H1 (cell line): Measurements from ENCODE around the gene KIF26B. TPM values are rescaled to one million over a fixed set of nuclear protein-coding genes. Genes with fewer than 3 reads are reported as not detected.
A peak's percentile ranks its signal among the peaks of the same experiment; 100 is the strongest.

ENCODE experiments used
- CTCF ChIA-PET: fragments of 300-600 bp; sonication (Branson Sonifier 250); formaldehyde crosslinking; loops from one replicate; lab custom pipeline; 2021; ENCODE audit not compliant: partially characterized antibody; lab: Charles Lee
- POLR2A ChIA-PET: fragments of 300-600 bp; sonication (Branson Sonifier 250); formaldehyde crosslinking; loops from one replicate; lab custom pipeline; 2021; ENCODE audit warnings: inconsistent platforms; ENCODE audit not compliant: partially characterized antibody; lab: Charles Lee
- DNase-seq, 2 experiments: peaks; one replicate each; pipeline versions ENCODE4 v3.0.0 to v3.0.0-alpha.2; 2010 to 2022; ENCODE audit warnings: low spot score in 2 of 2, low read depth in 1 of 2, mixed read lengths in 1 of 2
- FAIRE-seq: peaks from 2 replicates; lab custom pipeline; 2011; peaks lifted over from hg19 to GRCh38; lab: Jason Lieb, UNC
- H2AFZ ChIP-seq: 2 replicates; pipeline ENCODE4 v1.8.1; 2012; ENCODE audit warnings: low read length, inconsistent platforms
- H2AK5ac ChIP-seq: 2 replicates; pipeline ENCODE4 v1.6.1; 2013; ENCODE audit warnings: low read depth, low read length
- H2BK120ac ChIP-seq: replicated peaks from 2 replicates; pipeline ENCODE3; 2013; ENCODE audit warnings: low read depth, low read length, inconsistent platforms
- H2BK12ac ChIP-seq: 2 replicates; pipeline ENCODE4 v1.6.1; 2013; ENCODE audit warnings: low read depth, low read length
- H2BK15ac ChIP-seq: 2 replicates; pipeline ENCODE4 v1.6.1; 2013; ENCODE audit warnings: low read length
- H2BK20ac ChIP-seq: 2 replicates; pipeline ENCODE4 v1.6.1; 2013; ENCODE audit warnings: low read length
- H2BK5ac ChIP-seq: 2 replicates; pipeline ENCODE4 v1.6.1; 2013; ENCODE audit warnings: low read depth, low read length
- H3K14ac ChIP-seq: 2 replicates; pipeline ENCODE4 v1.6.1; 2013; ENCODE audit warnings: inconsistent platforms; ENCODE audit not compliant: insufficient read length
- H3K18ac ChIP-seq: 2 replicates; pipeline ENCODE4 v1.6.1; 2013; ENCODE audit warnings: low read length; ENCODE audit errors: extremely low read depth
- H3K23ac ChIP-seq: 2 replicates; pipeline ENCODE4 v1.6.1; 2013; ENCODE audit warnings: inconsistent platforms; ENCODE audit not compliant: insufficient read length
- H3K23me2 ChIP-seq: 2 replicates; pipeline ENCODE4 v1.6.1; 2013; ENCODE audit warnings: low read depth, low read length
- H3K27ac ChIP-seq: 2 replicates; pipeline ENCODE4 v1.6.1; 2011; ENCODE audit warnings: low read depth, low read length, inconsistent platforms
- H3K27me3 ChIP-seq, 4 experiments: replicated peaks in 1 of 4; 1 replicate in 1 of 4; 2 replicates in 3 of 4; pipeline versions ENCODE4 v1.6.1 to v1.8.1; 2011 to 2013; ENCODE audit warnings: low read length in 3 of 4, mild to moderate bottlenecking in 3 of 4, inconsistent platforms in 2 of 4, mixed read lengths in 2 of 4, moderate library complexity in 1 of 4; ENCODE audit not compliant: control insufficient read depth in 3 of 4, insufficient read depth in 3 of 4; ENCODE audit errors: extremely low read depth in 1 of 4
- H3K36me3 ChIP-seq, 4 experiments: 2 replicates each; pipeline versions ENCODE4 v1.6.1 to v1.8.1; 2011 to 2013; ENCODE audit warnings: mild to moderate bottlenecking in 4 of 4, low read length in 3 of 4, moderate library complexity in 2 of 4, control low read depth in 1 of 4, inconsistent platforms in 1 of 4; ENCODE audit not compliant: insufficient read depth in 4 of 4, control insufficient read depth in 2 of 4
- H3K4ac ChIP-seq: replicated peaks from 2 replicates; pipeline ENCODE3; 2013; ENCODE audit warnings: low read length, low read depth, mixed read lengths, inconsistent platforms; ENCODE audit not compliant: insufficient read length
- H3K4me1 ChIP-seq, 4 experiments: replicated peaks in 1 of 4; 1 replicate in 1 of 4; 2 replicates in 3 of 4; pipeline versions ENCODE4 v1.6.1 to v1.8.1; 2011 to 2013; ENCODE audit warnings: low read length in 3 of 4, inconsistent platforms in 2 of 4, mixed read lengths in 1 of 4; ENCODE audit not compliant: insufficient read depth in 4 of 4, control insufficient read depth in 3 of 4
- H3K4me2 ChIP-seq, 2 experiments: 2 replicates each; pipeline versions ENCODE4 v1.6.1 to v1.8.1; 2011 to 2013; ENCODE audit warnings: low read depth in 2 of 2, low read length in 2 of 2, control low read depth in 1 of 2, inconsistent platforms in 1 of 2, mild to moderate bottlenecking in 1 of 2; ENCODE audit not compliant: insufficient read depth in 1 of 2
- H3K4me3 ChIP-seq, 4 experiments: fragments of 200-600, 300-600 bp in 1 of 4; sonication (generic), shearing (Covaris generic), sonication (Bioruptor Twin) in 1 of 4; 2 replicates each; pipeline versions ENCODE4 v1.5.1 to v1.8.1; 2011 to 2016; ENCODE audit warnings: low read length in 4 of 4, low read depth in 3 of 4, control low read depth in 2 of 4, inconsistent platforms in 2 of 4, mild to moderate bottlenecking in 2 of 4, mixed read lengths in 1 of 4, moderate library complexity in 1 of 4; ENCODE audit not compliant: insufficient read depth in 2 of 4; ENCODE audit errors: extremely low read depth in 1 of 4
- H3K56ac ChIP-seq: replicated peaks from 2 replicates; pipeline ENCODE3; 2013; ENCODE audit warnings: low read depth, mild to moderate bottlenecking, mixed read lengths, low read length, inconsistent platforms; ENCODE audit not compliant: insufficient read length
- H3K79me1 ChIP-seq: 2 replicates; pipeline ENCODE4 v1.6.1; 2013; ENCODE audit warnings: low read depth, low read length, control low read depth
- H3K79me2 ChIP-seq, 2 experiments: 2 replicates each; pipeline versions ENCODE4 v1.6.1 to v1.8.1; 2012 to 2013; ENCODE audit warnings: low read length in 2 of 2, mild to moderate bottlenecking in 2 of 2, inconsistent platforms in 1 of 2; ENCODE audit not compliant: insufficient read depth in 2 of 2, control insufficient read depth in 1 of 2
- H3K9ac ChIP-seq, 4 experiments: replicated peaks in 1 of 4; 1 replicate in 1 of 4; 2 replicates in 3 of 4; pipeline versions ENCODE4 v1.6.1 to v1.8.1; 2011 to 2013; ENCODE audit warnings: low read depth in 3 of 4, low read length in 3 of 4, control low read depth in 2 of 4, mild to moderate bottlenecking in 2 of 4, moderate library complexity in 2 of 4, inconsistent platforms in 1 of 4; ENCODE audit errors: extremely low read depth in 1 of 4
- H3K9me3 ChIP-seq, 2 experiments: 2 replicates each; pipeline versions ENCODE4 v1.6.1 to v1.8.1; 2012 to 2013; ENCODE audit warnings: mild to moderate bottlenecking in 2 of 2, moderate library complexity in 2 of 2, control low read depth in 1 of 2, inconsistent platforms in 1 of 2, low read depth in 1 of 2, low read length in 1 of 2, mixed read lengths in 1 of 2; ENCODE audit not compliant: insufficient read depth in 2 of 2
- H4K20me1 ChIP-seq, 2 experiments: replicated peaks in 1 of 2; 2 replicates each; pipeline versions ENCODE3 to v1.8.1; 2011 to 2013; ENCODE audit warnings: inconsistent platforms in 2 of 2, low read length in 2 of 2, mild to moderate bottlenecking in 1 of 2; ENCODE audit not compliant: insufficient read depth in 2 of 2, control insufficient read depth in 1 of 2
- H4K5ac ChIP-seq: 2 replicates; pipeline ENCODE4 v1.6.1; 2013; ENCODE audit warnings: low read length, low read depth, mixed read lengths, inconsistent platforms; ENCODE audit not compliant: insufficient read length
- H4K8ac ChIP-seq: 2 replicates; pipeline ENCODE4 v1.8.0; 2013; ENCODE audit warnings: mild to moderate bottlenecking, moderate library complexity, low read length, inconsistent platforms; ENCODE audit not compliant: insufficient read depth; ENCODE audit errors: extremely low read depth
- H4K91ac ChIP-seq: replicated peaks from 2 replicates; pipeline ENCODE3; 2013; ENCODE audit warnings: low read length, mixed read lengths, inconsistent platforms; ENCODE audit not compliant: insufficient read length
- CHD1 ChIP-seq: IDR thresholded peaks from 2 replicates; pipeline ENCODE4 v1.6.1; 2012; ENCODE audit warnings: low read depth, low read length, improper control_type of control experiment
- POLR2AphosphoS5 ChIP-seq: IDR thresholded peaks from 2 replicates; pipeline ENCODE4 v1.6.1; 2011; ENCODE audit warnings: low read depth, low read length
- RBBP5 ChIP-seq: IDR thresholded peaks from 2 replicates; pipeline ENCODE4 v1.7.1; 2012; ENCODE audit warnings: low read depth, mild to moderate bottlenecking, inconsistent platforms, low read length, moderate library complexity, borderline replicate concordance
- TCF12 ChIP-seq: IDR thresholded peaks from 2 replicates; pipeline ENCODE4 v1.6.1; 2011; ENCODE audit warnings: low read depth, mild to moderate bottlenecking, low read length
- TEAD4 ChIP-seq: IDR thresholded peaks from 2 replicates; pipeline ENCODE4 v1.6.1; 2012; ENCODE audit warnings: low read depth, low read length, inconsistent platforms, mixed read lengths
- WGBS, 2 experiments: shearing (Covaris generic) in 1 of 2; methylation state at CpG; one replicate each; pipeline versions ENCODE4 v1.1.6 to v1.1.7; 2013 to 2015; ENCODE audit warnings: low lambda C conversion rate in 2 of 2, mixed read lengths in 2 of 2, inconsistent platforms in 1 of 2, low coverage in 1 of 2, missing lambda C conversion rate in 1 of 2; ENCODE audit not compliant: insufficient replicate concordance in 2 of 2, insufficient coverage in 1 of 2, insufficient read length in 1 of 2; ENCODE audit errors: extremely low coverage in 1 of 2, missing lambda C conversion rate in 1 of 2; 5-methylcytosine and 5-hydroxymethylcytosine counted together
- polyA plus RNA-seq, 7 experiments: library from polyadenylated mRNA; depleted of rRNA in 3 of 7; stranded (reverse) in 5 of 7; unstranded in 2 of 7; fragments of >200 nt in 5 of 7; fragments of 200-250 nt in 2 of 7; gene quantifications; 1 replicate in 5 of 7; 2 replicates in 1 of 7; 4 replicates in 1 of 7; pipeline versions ENCODE4 v1.2.1 to v1.2.3, GENCODE V29; 2011 to 2013; ENCODE audit warnings: missing spikeins in 2 of 7, mixed read lengths in 2 of 7
- total RNA-seq: library from RNA; stranded (reverse); fragmentation: NEBNext Ultra II Directional; extraction: Animal tissue kit (Norgen Biotek cat#: 25700); gene quantifications from 2 replicates; pipeline ENCODE4 v1.2.1, GENCODE V29; 2021
- TF ChIP-seq, protein P1 (sequence below): IDR thresholded peaks from 2 replicates; pipeline ENCODE4 v1.6.1; 2012; ENCODE audit warnings: inconsistent platforms

Gene KIF26B
- total and polyA plus RNA-seq, 2 of the 8 experiments (the other 6 are each of a cell fraction or from before 2014, with no cell fraction given) = 0.06 to 0.28 TPM

DNA sequence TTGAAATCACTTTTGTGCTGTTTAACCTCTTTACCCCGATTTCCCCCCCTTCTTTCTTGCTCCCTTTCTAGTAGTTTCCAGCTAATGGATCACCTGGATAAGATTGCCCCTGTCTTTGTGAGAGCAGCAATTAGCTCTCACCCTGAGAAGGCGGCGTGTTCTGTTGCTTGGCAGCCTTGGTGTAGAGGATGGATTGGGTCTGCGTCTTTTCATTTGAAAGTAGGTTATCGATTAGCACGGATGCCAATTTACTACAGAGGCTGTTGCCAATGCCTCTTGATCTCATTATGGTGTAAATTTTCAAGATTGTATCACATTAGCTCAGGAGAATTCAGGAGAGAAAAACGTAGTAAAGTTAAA is 26.4 kb downstream of the KIF26B start:
- H3K4me1 ChIP-seq = peaks cover 5 to 7% (median 6%) of the 10 kb centered on the region in 4 experiments; a peak in 6 of 7 replicates
- TF ChIP-seq POLR2AphosphoS5 (no peak), TEAD4 (no peak), CHD1 (no peak), TCF12 (no peak), RBBP5 (no peak)
- TF ChIP-seq, protein P1, sequence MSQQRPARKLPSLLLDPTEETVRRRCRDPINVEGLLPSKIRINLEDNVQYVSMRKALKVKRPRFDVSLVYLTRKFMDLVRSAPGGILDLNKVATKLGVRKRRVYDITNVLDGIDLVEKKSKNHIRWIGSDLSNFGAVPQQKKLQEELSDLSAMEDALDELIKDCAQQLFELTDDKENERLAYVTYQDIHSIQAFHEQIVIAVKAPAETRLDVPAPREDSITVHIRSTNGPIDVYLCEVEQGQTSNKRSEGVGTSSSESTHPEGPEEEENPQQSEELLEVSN = no peak
- ChIA-PET CTCF (interaction anchor here (0.6 to 1.5 kb wide), 4 partner anchors 13 to 201 kb away, joined by 3 read pairs; no protein-coding TSS in a partner anchor), POLR2A (interaction anchor here (0.7 kb wide), 1 partner anchor 347 kb away, joined by 3 read pairs; no protein-coding TSS in a partner anchor)
- no peaks in the 10 kb centered on the region for H4K20me1 ChIP-seq
- no peak overlapping the region for H2BK5ac ChIP-seq
- H3K4me3 ChIP-seq = no peak overlapping the region
- no peaks in the 10 kb centered on the region for H3K9me3 ChIP-seq
- H3K18ac ChIP-seq = no peak overlapping the region
- H3K56ac ChIP-seq = peak overlapping the region; percentile 21
- no peak overlapping the region for H3K4ac ChIP-seq
- no peak overlapping the region for H2BK12ac ChIP-seq
- no peak overlapping the region for H3K9ac ChIP-seq
- no peak for DNase-seq
- H3K36me3 ChIP-seq = no peaks in the 10 kb centered on the region
- H2AFZ ChIP-seq = peak overlapping the region; percentile 98
- no peak overlapping the region for H2BK120ac ChIP-seq
- no peak overlapping the region for H3K14ac ChIP-seq
- H3K27ac ChIP-seq = no peak overlapping the region
- no peak overlapping the region for H3K23ac ChIP-seq
- no peak overlapping the region for H2AK5ac ChIP-seq
- H4K8ac ChIP-seq = no peak overlapping the region
- H2BK20ac ChIP-seq = no peak overlapping the region
- H3K4me2 ChIP-seq = peak overlapping the region in 1 of 2 experiments; percentile 51; a peak in 1 of 4 replicates
- H4K91ac ChIP-seq = no peak overlapping the region
- FAIRE-seq = no peak
- H3K79me2 ChIP-seq = no peaks in the 10 kb centered on the region
- 51% methylated on average over 7 of the region's 7 CpGs; no CpG with 5 or more reads in 1 of the 2 experiments for WGBS, 2 experiments
- H2BK15ac ChIP-seq = no peak overlapping the region
- no peaks in the 10 kb centered on the region for H3K79me1 ChIP-seq
- no peaks in the 10 kb centered on the region for H3K23me2 ChIP-seq
- H3K27me3 ChIP-seq = no peaks in the 10 kb centered on the region
- peak overlapping the region; percentile 10 for H4K5ac ChIP-seq
